NOMO-1 treated with dmso at 0.1 percent for 144 hours (cell line): ENCODE measurements around the gene NPNT.

Experiments used
- DNase-seq: peaks from one replicate; lab custom pipeline; 2025; ENCODE audit not compliant: unreplicated experiment; lab: John Stamatoyannopoulos, UW

The NPNT gene

GRCh38 chr4:106017975-106018374 lies 122.7 kb downstream of the NPNT start:
- no peak for DNase-seq

- DNase-seq = no peak
Observed at GRCh38 chr4:106019771-106020170, 124.5 kb downstream of the NPNT start.
